K562 (cell line): ENCODE measurements around the gene SIGLEC7. TPM values are rescaled to one million over a fixed set of nuclear protein-coding genes. Genes with fewer than 3 reads are reported as not detected.

Source experiments
- ATAC-seq: fragments of 200-7000 bp; cut with Tn5 transposase; 3 replicates; pipeline ENCODE4 v1.9.1; 2020; ENCODE audit warnings: moderate library complexity
- BruUV-seq: library from RNA; stranded (reverse); fragments of 400-500 nt; replicated peaks from 2 replicates; lab custom pipeline; 2021; lab: Mats Ljungman, UMichigan
- CTCF ChIA-PET: fragments of 300-600 bp; formaldehyde crosslinking; extraction: SDS; loops from one replicate; lab custom pipeline; 2021; ENCODE audit warnings: low intra/inter-chr PET ratio; lab: Yijun Ruan, JAX
- POLR2A ChIA-PET: fragments of 300-600, 350-650 bp; sonication (Branson Sonifier 250); formaldehyde crosslinking; extraction: SDS; loops from one replicate; lab custom pipeline; 2021; ENCODE audit warnings: antibody characterized with exemption, inconsistent platforms; lab: Yijun Ruan, JAX
- DNase-seq, 4 experiments: peaks; one replicate each; pipeline versions ENCODE4 v3.0.0 to v3.0.0-alpha.2; 2011 to 2018; ENCODE audit warnings: low spot score in 3 of 4, mixed read lengths in 3 of 4; ENCODE audit errors: extremely low read depth in 1 of 4
- FAIRE-seq: peaks from 2 replicates; lab custom pipeline; 2011; peaks lifted over from hg19 to GRCh38; lab: Jason Lieb, UNC
- H2AFZ ChIP-seq: 2 replicates; pipeline ENCODE4 v1.6.0; 2011; ENCODE audit warnings: low read depth, low read length, control low read depth, inconsistent platforms
- H3K27ac ChIP-seq: fragments of 200-600 bp; 3 replicates; pipeline ENCODE4 v1.8.0; 2011; ENCODE audit warnings: low read depth, mild to moderate bottlenecking, control low read depth, inconsistent platforms, low read length, moderate library complexity, mixed read lengths; ENCODE audit errors: extremely low read depth
- H3K27me3 ChIP-seq, 2 experiments: fragments of 300-600 bp in 1 of 2; 2 replicates in 1 of 2; 3 replicates in 1 of 2; pipeline versions ENCODE4 v1.6.0 to v1.8.0; 2011; ENCODE audit warnings: inconsistent platforms in 2 of 2, low read length in 2 of 2, mild to moderate bottlenecking in 1 of 2, mixed read lengths in 1 of 2, moderate library complexity in 1 of 2; ENCODE audit not compliant: control insufficient read depth in 2 of 2, insufficient read depth in 2 of 2
- H3K36me3 ChIP-seq: fragments of 300-600 bp; 3 replicates; pipeline ENCODE4 v1.8.0; 2011; ENCODE audit warnings: mild to moderate bottlenecking, low read length, inconsistent platforms; ENCODE audit not compliant: control insufficient read depth, insufficient read depth
- H3K4me1 ChIP-seq, 2 experiments: fragments of 200-600 bp in 1 of 2; replicated peaks in 1 of 2; 2 replicates in 1 of 2; 3 replicates in 1 of 2; pipeline versions ENCODE4 v1.5.1 to v1.8.0; 2011; ENCODE audit warnings: inconsistent platforms in 2 of 2, low read length in 2 of 2, mild to moderate bottlenecking in 1 of 2, mixed read lengths in 1 of 2, moderate library complexity in 1 of 2; ENCODE audit not compliant: control insufficient read depth in 2 of 2, insufficient read depth in 2 of 2
- H3K4me2 ChIP-seq: 2 replicates; pipeline ENCODE4 v1.6.1; 2011; ENCODE audit warnings: low read length, control low read depth, inconsistent platforms, mixed read lengths; ENCODE audit not compliant: insufficient read depth
- H3K4me3 ChIP-seq: fragments of 200-600 bp; sonication (generic), shearing (Covaris generic); 2 replicates; pipeline ENCODE4 v1.5.1; 2016; ENCODE audit warnings: control low read depth, inconsistent platforms
- H3K79me2 ChIP-seq: fragments of 200-600 bp; 3 replicates; pipeline ENCODE4 v1.8.0; 2011; ENCODE audit warnings: low read length, inconsistent platforms; ENCODE audit not compliant: control insufficient read depth, insufficient read depth
- H3K9ac ChIP-seq, 2 experiments: 2 replicates each; pipeline versions ENCODE4 v1.6.0 to v1.6.1; 2011; ENCODE audit warnings: low read depth in 2 of 2, low read length in 2 of 2, control low read depth in 1 of 2, inconsistent platforms in 1 of 2, mild to moderate bottlenecking in 1 of 2, mixed read lengths in 1 of 2; ENCODE audit not compliant: insufficient read depth in 1 of 2
- H3K9me1 ChIP-seq: one replicate; pipeline ENCODE4 v1.6.0; 2011; ENCODE audit warnings: inconsistent platforms, mild to moderate bottlenecking, low read length, moderate library complexity; ENCODE audit not compliant: control insufficient read depth, insufficient read depth
- H3K9me3 ChIP-seq: replicated peaks from 2 replicates; pipeline ENCODE4 v1.5.1; 2011; ENCODE audit warnings: low read depth, low read length, inconsistent platforms; ENCODE audit not compliant: control insufficient read depth, insufficient read depth
- H4K20me1 ChIP-seq: replicated peaks from 2 replicates; pipeline ENCODE4 v1.6.1; 2011; ENCODE audit warnings: low read length, inconsistent platforms, mixed read lengths; ENCODE audit not compliant: control insufficient read depth, insufficient read depth
- E2F5 ChIP-seq: sonication (generic); formaldehyde crosslinking; IDR thresholded peaks from 2 replicates; pipeline ENCODE4 v1.8.0; 2022; ENCODE audit warnings: mild to moderate bottlenecking, missing genetic modification reagents
- EP300 ChIP-seq: IDR thresholded peaks from 2 replicates; pipeline ENCODE4 v1.6.1; 2012; ENCODE audit warnings: low read length, improper control_type of control experiment
- EP400 ChIP-seq: fragments of 450-650 bp; IDR thresholded peaks from 2 replicates; pipeline ENCODE4 v1.6.1; 2017; ENCODE audit warnings: antibody characterized with exemption, mild to moderate bottlenecking, moderate library complexity
- HDAC2 ChIP-seq: fragments of 450-650 bp; IDR thresholded peaks from 2 replicates; pipeline ENCODE4 v1.6.1; 2016; ENCODE audit warnings: mild to moderate bottlenecking
- HOXB6 ChIP-seq: fragments of 250-450 bp; sonication (Bioruptor Pico); IDR thresholded peaks from 2 replicates; pipeline ENCODE4 v1.5.1; 2022; ENCODE audit warnings: mild to moderate bottlenecking, borderline replicate concordance
- HSF4 ChIP-seq: fragments of 250-450 bp; sonication (Bioruptor Pico); IDR thresholded peaks from 2 replicates; pipeline ENCODE4 v2.1.2; 2022; ENCODE audit warnings: mild to moderate bottlenecking, moderate library complexity, borderline replicate concordance
- KLF13 ChIP-seq: fragments of 450-650 bp; IDR thresholded peaks from 2 replicates; pipeline ENCODE4 v1.6.1; 2016; ENCODE audit warnings: missing genetic modification characterization, low read depth, mild to moderate bottlenecking, missing compliant biosample characterization, moderate library complexity, borderline replicate concordance
- MAFF ChIP-seq: IDR thresholded peaks from 2 replicates; pipeline ENCODE4 v1.6.1; 2012; ENCODE audit warnings: low read length, improper control_type of control experiment
- MIER1 ChIP-seq: fragments of 450-650 bp; IDR thresholded peaks from 2 replicates; pipeline ENCODE4 v1.6.1; 2016; ENCODE audit warnings: antibody characterized with exemption, mild to moderate bottlenecking, low read depth
- NFE2 ChIP-seq: IDR thresholded peaks from 2 replicates; pipeline ENCODE4 v1.6.1; 2014; ENCODE audit warnings: antibody characterized with exemption, low read depth
- PBX2 ChIP-seq, 2 experiments: IDR thresholded peaks in 1 of 2; conservative IDR thresholded peaks in 1 of 2; 2 replicates each; pipeline ENCODE4 v1.6.1; 2016; ENCODE audit warnings: low read depth in 2 of 2, mild to moderate bottlenecking in 1 of 2, missing compliant biosample characterization in 1 of 2, missing genetic modification characterization in 1 of 2, moderate library complexity in 1 of 2
- RFX1 ChIP-seq: fragments of 450-650 bp; IDR thresholded peaks from 2 replicates; pipeline ENCODE4 v1.6.1; 2016; ENCODE audit warnings: mild to moderate bottlenecking, moderate library complexity
- TCFL5 ChIP-seq: fragments of 250-450 bp; sonication (Bioruptor Pico); conservative IDR thresholded peaks from 2 replicates; pipeline ENCODE4 v1.6.1; 2021; ENCODE audit warnings: mild to moderate bottlenecking, moderate library complexity, matching md5 sums
- TFE3 ChIP-seq: fragments of 450-650 bp; formaldehyde crosslinking; IDR thresholded peaks from 2 replicates; pipeline ENCODE4 v1.4.0; 2020; ENCODE audit warnings: mild to moderate bottlenecking, mixed read lengths
- ZKSCAN8 ChIP-seq: fragments of 200-800 bp; sonication (Bioruptor generic); IDR thresholded peaks from 2 replicates; pipeline ENCODE4 v1.6.1; 2016; ENCODE audit warnings: missing genetic modification characterization, missing compliant biosample characterization
- ZNF12 ChIP-seq: sonication (generic); formaldehyde crosslinking; IDR thresholded peaks from 2 replicates; pipeline ENCODE4 v1.4.0; 2020; ENCODE audit warnings: mild to moderate bottlenecking, missing genetic modification reagents
- ZNF354B ChIP-seq: fragments of 250-450 bp; sonication (Bioruptor Pico); IDR thresholded peaks from 2 replicates; pipeline ENCODE4 v1.4.0; 2020
- ZNF445 ChIP-seq: fragments of 250-450 bp; sonication (Bioruptor Pico); IDR thresholded peaks from 2 replicates; pipeline ENCODE4 v1.4.0; 2020; ENCODE audit warnings: low read depth, mild to moderate bottlenecking, moderate library complexity
- WGBS: fragments of 100-300 bp; shearing (Covaris generic); methylation state at CpG from one replicate; pipeline ENCODE4 v1.1.6; 2016; ENCODE audit warnings: low coverage, mixed read lengths; ENCODE audit not compliant: insufficient coverage; ENCODE audit errors: missing lambda C conversion rate; 5-methylcytosine and 5-hydroxymethylcytosine counted together
- in situ Hi-C: fragments of 300-500 bp; cut with MboI; formaldehyde crosslinking; loops from 4 replicates; pipeline ENCODE4 v1.15.0; 2018; ENCODE audit warnings: inconsistent platforms, mixed read lengths
- intact Hi-C: fragments of 100-400 bp; cut with micrococcal nuclease; formaldehyde crosslinking; loops from 2 replicates; pipeline ENCODE4 v1.14.2; 2022
- polyA plus RNA-seq, 8 experiments: library from polyadenylated mRNA; depleted of rRNA in 4 of 8; stranded (reverse) in 5 of 8; unstranded in 3 of 8; fragments of >200 nt; fragmentation: Nextera tagmentation in 2 of 8; fragmentation: Illumina TruSeq in 1 of 8; extraction: Ambion mirVana in 2 of 8; extraction: Trizol in 1 of 8; gene quantifications; 2 replicates each; pipeline versions ENCODE4 v1.2.1 to v1.2.3, GENCODE V29; 2011 to 2014; ENCODE audit warnings: inconsistent platforms in 1 of 8, missing spikeins in 1 of 8
- total RNA-seq, 7 experiments: library from RNA; depleted of rRNA in 6 of 7; stranded (reverse); fragments of >200 nt in 6 of 7; fragmentation: Illumina TruSeq in 2 of 7; extraction: Trizol in 2 of 7; gene quantifications; 2 replicates each; pipeline versions ENCODE4 v1.2.1 to v1.2.3, GENCODE V29; 2011 to 2021; ENCODE audit warnings: low replicate concordance in 1 of 7

The SIGLEC7 gene
- total and polyA plus RNA-seq, 9 of the 15 experiments (the other 6 are each of a cell fraction or from before 2014, with no cell fraction given), result 0.10 to 0.12 TPM; not detected in 7

GRCh38 chr19:51163257-51163656, 21.2 kb downstream of the SIGLEC7 start (continued):
- TF ChIP-seq E2F5 (CRISPR knock-in tag) (no peak), EP300 (no peak), ZNF12 (CRISPR knock-in tag) (no peak)

- in situ Hi-C loops, result loop anchor here (25.0 kb wide), 1 partner anchor 498 kb away; no protein-coding TSS in a partner anchor
- Histone ChIP-seq H3K36me3 (no peaks in the 10 kb centered on the region), H3K27me3 (no peaks in the 10 kb centered on the region), H3K9me3 (no peaks in the 10 kb centered on the region), H2AFZ (peak overlapping the region; percentile 57), H3K9me1 (no peaks in the 10 kb centered on the region), H3K4me3 (no peak overlapping the region), H3K27ac (no peak overlapping the region), H3K9ac (no peak overlapping the region), H3K4me2 (no peak overlapping the region), H3K4me1 (peaks cover 3 to 12% of the 10 kb centered on the region in 2 experiments; a peak in 4 of 5 replicates), H3K79me2 (no peaks in the 10 kb centered on the region), H4K20me1 (no peaks in the 10 kb centered on the region)
- 26% methylated on average over 3 of the region's 3 CpGs for WGBS
- FAIRE-seq (no peak), ATAC-seq (no peak), DNase-seq (no peak)
- intact Hi-C loops, result no loop called here
- POLR2A ChIA-PET, result no interaction called here
- CTCF ChIA-PET, result no interaction called here
- no TSS peak for BruUV-seq
- TF ChIP-seq TFE3 (CRISPR knock-in tag), result no peak
- no peak for TF ChIP-seq RFX1
- TF ChIP-seq MIER1, result no peak
- TF ChIP-seq HOXB6 (CRISPR knock-in tag), result no peak
- TF ChIP-seq ZNF354B, result no peak
- TF ChIP-seq PBX2 (CRISPR knock-in tag; IDR thresholded peaks at IDR 0.05; ENCODE audit: low read depth), result no peak
- TF ChIP-seq PBX2 (tag; conservative IDR thresholded peaks at IDR 0.05; ENCODE audit: low read depth), result no peak
- TF ChIP-seq ZNF445, result no peak
- TF ChIP-seq ZKSCAN8 (CRISPR knock-in tag), result no peak
- TF ChIP-seq NFE2, result peak; percentile 92
- TF ChIP-seq EP400, result no peak
- TF ChIP-seq HSF4 (CRISPR knock-in tag), result no peak
- TF ChIP-seq HDAC2, result no peak
- TF ChIP-seq KLF13 (tag), result no peak
- TF ChIP-seq MAFF, result peak; percentile 88
- TF ChIP-seq TCFL5 (CRISPR knock-in tag), result no peak
Measured at GRCh38 chr19:51164215-51164614, 22.1 kb downstream of the SIGLEC7 start.
